H1 (cell line): ENCODE results near the gene FBXO8. TPM values are rescaled to one million over a fixed set of nuclear protein-coding genes. Genes with fewer than 3 reads are reported as not detected.

Source experiments
- POU5F1 ChIP-seq: IDR thresholded peaks from 2 replicates; pipeline ENCODE4 v1.6.1; 2011; ENCODE audit warnings: low read depth, mild to moderate bottlenecking, low read length, moderate library complexity
- RFX5 ChIP-seq: IDR thresholded peaks from 2 replicates; pipeline ENCODE4 v1.6.1; 2011; ENCODE audit warnings: low read depth, low read length, improper control_type of control experiment, borderline replicate concordance
- polyA plus RNA-seq, 7 experiments: library from polyadenylated mRNA; depleted of rRNA in 3 of 7; stranded (reverse) in 5 of 7; unstranded in 2 of 7; fragments of >200 nt in 5 of 7; fragments of 200-250 nt in 2 of 7; gene quantifications; 1 replicate in 5 of 7; 2 replicates in 1 of 7; 4 replicates in 1 of 7; pipeline versions ENCODE4 v1.2.1 to v1.2.3, GENCODE V29; 2011 to 2013; ENCODE audit warnings: missing spikeins in 2 of 7, mixed read lengths in 2 of 7
- total RNA-seq: library from RNA; stranded (reverse); fragmentation: NEBNext Ultra II Directional; extraction: Animal tissue kit (Norgen Biotek cat#: 25700); gene quantifications from 2 replicates; pipeline ENCODE4 v1.2.1, GENCODE V29; 2021

FBXO8 gene
- total and polyA plus RNA-seq, 2 of the 8 experiments (the other 6 are each of a cell fraction or from before 2014, with no cell fraction given) = 5.1 to 7.5 TPM

- TF ChIP-seq POU5F1 = no peak
- TF ChIP-seq RFX5 = no peak
These were observed 35.1 kb downstream of the FBXO8 start (continued) for GRCh38 chr4:174248407-174248806.
